K562 (cell line): ENCODE data around the gene IL4R. TPM values are rescaled to one million over a fixed set of nuclear protein-coding genes. Genes with fewer than 3 reads are reported as not detected.
A peak's percentile ranks its signal among the peaks of the same experiment; 100 is the strongest.

ENCODE experiments used
- BCOR ChIP-seq: fragments of 450-650 bp; IDR thresholded peaks from 2 replicates; pipeline ENCODE4 v1.6.1; 2016
- ESRRA ChIP-seq: fragments of 450-650 bp; IDR thresholded peaks from 2 replicates; pipeline ENCODE4 v1.6.1; 2014; ENCODE audit warnings: low read depth, mild to moderate bottlenecking, moderate library complexity, borderline replicate concordance
- JUN ChIP-seq, 2 experiments: sonication (generic) in 1 of 2; formaldehyde crosslinking in 1 of 2; IDR thresholded peaks; 2 replicates each; pipeline versions ENCODE4 v1.6.1 to v1.8.0; 2012 to 2022; ENCODE audit warnings: borderline replicate concordance in 2 of 2, mild to moderate bottlenecking in 2 of 2, improper control_type of control experiment in 1 of 2, low read depth in 1 of 2, low read length in 1 of 2, missing genetic modification reagents in 1 of 2
- KDM1A ChIP-seq, 2 experiments: fragments of 450-650 bp; IDR thresholded peaks; 2 replicates each; pipeline ENCODE4 v1.6.1; 2016; ENCODE audit warnings: mild to moderate bottlenecking in 2 of 2
- MAX ChIP-seq: sonication (generic); formaldehyde crosslinking; IDR thresholded peaks from 2 replicates; pipeline ENCODE4 v1.9.0; 2022; ENCODE audit warnings: mild to moderate bottlenecking, missing genetic modification reagents
- MGA ChIP-seq: fragments of 450-650 bp; IDR thresholded peaks from 2 replicates; pipeline ENCODE4 v1.6.1; 2016; ENCODE audit warnings: mild to moderate bottlenecking, moderate library complexity
- RERE ChIP-seq: sonication (generic); formaldehyde crosslinking; IDR thresholded peaks from 2 replicates; pipeline ENCODE4 v1.8.0; 2023; ENCODE audit warnings: missing genetic modification reagents, mild to moderate bottlenecking, borderline replicate concordance
- SMARCA5 ChIP-seq: fragments of 450-650 bp; IDR thresholded peaks from 2 replicates; pipeline ENCODE4 v1.6.1; 2016
- STAG1 ChIP-seq: sonication (generic); formaldehyde crosslinking; IDR thresholded peaks from 2 replicates; pipeline ENCODE4 v1.5.0; 2020; ENCODE audit warnings: missing genetic modification reagents, borderline replicate concordance
- ZNF311 ChIP-seq: fragments of 250-450 bp; sonication (Bioruptor Pico); IDR thresholded peaks from 2 replicates; pipeline ENCODE4 v1.4.0; 2020; ENCODE audit warnings: mild to moderate bottlenecking, moderate library complexity
- polyA plus RNA-seq, 8 experiments: library from polyadenylated mRNA; depleted of rRNA in 4 of 8; stranded (reverse) in 5 of 8; unstranded in 3 of 8; fragments of >200 nt; fragmentation: Nextera tagmentation in 2 of 8; fragmentation: Illumina TruSeq in 1 of 8; extraction: Ambion mirVana in 2 of 8; extraction: Trizol in 1 of 8; gene quantifications; 2 replicates each; pipeline versions ENCODE4 v1.2.1 to v1.2.3, GENCODE V29; 2011 to 2014; ENCODE audit warnings: inconsistent platforms in 1 of 8, missing spikeins in 1 of 8
- total RNA-seq, 7 experiments: library from RNA; depleted of rRNA in 6 of 7; stranded (reverse); fragments of >200 nt in 6 of 7; fragmentation: Illumina TruSeq in 2 of 7; extraction: Trizol in 2 of 7; gene quantifications; 2 replicates each; pipeline versions ENCODE4 v1.2.1 to v1.2.3, GENCODE V29; 2011 to 2021; ENCODE audit warnings: low replicate concordance in 1 of 7

The IL4R gene
- total and polyA plus RNA-seq, 9 of the 15 experiments (the other 6 are each of a cell fraction or from before 2014, with no cell fraction given), result 0.17 to 5.8 (median 3.3) TPM

GRCh38 chr16:27267037-27267677 lies 46.6 kb upstream of the IL4R start (continued):
- TF ChIP-seq MAX (no peak), SMARCA5 (peak; percentile 75; the same call in 1 of the 2 replicates), RERE (no peak), ZNF311 (CRISPR knock-in tag) (no peak), JUN (IDR thresholded peaks at IDR 0.05; ENCODE audit: borderline replicate concordance, low read depth, low read length) (no peak), JUN (CRISPR knock-in tag; IDR thresholded peaks at IDR 0.05; ENCODE audit: borderline replicate concordance) (no peak), KDM1A (IDR thresholded peaks at IDR 0.05) (peak; percentile 68 to 87), MGA (no peak), STAG1 (CRISPR knock-in tag) (no peak), BCOR (peak; percentile 97), ESRRA (peak; percentile 85)
